ENCODE data around the gene MFSD6. TPM values are rescaled to one million over a fixed set of nuclear protein-coding genes. Genes with fewer than 3 reads are reported as not detected.

Gene MFSD6
- total and polyA plus RNA-seq, 2 of the 8 experiments (the other 6 are each of a cell fraction or from before 2014, with no cell fraction given): 1.8 to 5.1 TPM

DNA sequence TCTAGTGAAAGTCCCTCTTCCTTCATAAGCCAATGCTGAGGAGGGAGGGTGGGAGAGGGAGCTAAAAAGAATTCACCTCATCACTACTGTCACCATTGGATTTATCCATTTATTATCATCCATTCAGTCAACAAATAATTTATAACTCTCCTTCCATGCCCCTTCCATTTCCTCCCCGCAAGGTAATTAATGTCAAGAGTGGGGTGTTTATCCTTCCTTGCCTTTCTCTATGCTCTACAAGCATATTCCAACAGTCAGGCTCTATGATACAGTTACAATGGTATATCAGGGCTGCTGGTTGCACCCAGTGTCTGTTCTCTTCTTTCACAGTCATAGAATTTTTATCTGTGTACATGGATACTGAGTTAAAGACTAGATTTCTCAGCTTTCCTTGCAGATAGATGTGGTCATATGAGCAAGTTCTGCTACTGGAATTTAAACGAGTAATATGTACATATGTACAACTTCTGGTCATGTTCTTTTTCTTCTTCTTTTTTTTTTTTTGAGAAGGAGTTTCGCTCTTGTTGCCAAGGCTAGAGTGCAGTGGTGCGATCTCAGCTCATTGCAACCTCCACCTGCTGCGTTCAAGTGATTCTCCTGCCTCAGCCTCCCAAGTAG, 5.1 kb upstream of the MFSD6 start (continued):
- TF ChIP-seq TAF1 (IDR thresholded peaks at IDR 0.05; ENCODE audit: low read depth, low read length) (no peak), SP4 (IDR thresholded peaks at IDR 0.05; ENCODE audit: low read length) (no peak), KDM4A (IDR thresholded peaks at IDR 0.05; ENCODE audit: low read depth, low read length, severe bottlenecking) (no peak), TEAD4 (IDR thresholded peaks at IDR 0.05; ENCODE audit: low read depth, low read length) (no peak), CBX5 (IDR thresholded peaks at IDR 0.05; ENCODE audit: low read depth, low read length) (no peak)
- TF ChIP-seq, protein P1, sequence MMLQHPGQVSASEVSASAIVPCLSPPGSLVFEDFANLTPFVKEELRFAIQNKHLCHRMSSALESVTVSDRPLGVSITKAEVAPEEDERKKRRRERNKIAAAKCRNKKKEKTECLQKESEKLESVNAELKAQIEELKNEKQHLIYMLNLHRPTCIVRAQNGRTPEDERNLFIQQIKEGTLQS (IDR thresholded peaks at IDR 0.05; ENCODE audit: insufficient read depth, low read depth, low read length): no peak
